ENCODE data around the gene DDC. TPM values are rescaled to one million over a fixed set of nuclear protein-coding genes. Genes with fewer than 3 reads are reported as not detected.

DDC gene
- polyA plus RNA-seq, 2 of the 4 experiments (the other 2 are of a cell fraction), result 1.3 to 2.8 TPM

GRCh38 chr7:50422858-50423257 is 142.3 kb downstream of the DDC start:
- FAIRE-seq (no peak), DNase-seq (ENCODE audit: low read depth in 1 of 2, low spot score in 1 of 2) (no peak), ATAC-seq (no peak)
- TF ChIP-seq KDM5A (IDR thresholded peaks at IDR 0.05) (no peak), ESRRA (IDR thresholded peaks at IDR 0.05; ENCODE audit: borderline replicate concordance, low read length) (no peak), SMC3 (IDR thresholded peaks at IDR 0.05) (no peak), HOXA7 (CRISPR knock-in tag; IDR thresholded peaks at IDR 0.05) (no peak), RFX5 (IDR thresholded peaks at IDR 0.05) (no peak), E2F6 (IDR thresholded peaks at IDR 0.05; ENCODE audit: borderline replicate concordance, low read depth) (no peak), MAX (IDR thresholded peaks at IDR 0.05) (no peak), BHLHE40 (IDR thresholded peaks at IDR 0.05; ENCODE audit: low read depth, low read length) (no peak), KDM1A (IDR thresholded peaks at IDR 0.05; ENCODE audit: low read depth) (no peak), RNF2 (IDR thresholded peaks at IDR 0.05; ENCODE audit: borderline replicate concordance, low read depth) (no peak), CBX2 (IDR thresholded peaks at IDR 0.05; ENCODE audit: borderline replicate concordance, low read depth) (no peak)
- TF ChIP-seq, protein P1, sequence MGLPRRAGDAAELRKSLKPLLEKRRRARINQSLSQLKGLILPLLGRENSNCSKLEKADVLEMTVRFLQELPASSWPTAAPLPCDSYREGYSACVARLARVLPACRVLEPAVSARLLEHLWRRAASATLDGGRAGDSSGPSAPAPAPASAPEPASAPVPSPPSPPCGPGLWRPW (IDR thresholded peaks at IDR 0.05), result no peak
- ChIA-PET POLR2A (no interaction called here), CTCF (interaction anchor here (0.9 to 1.2 kb wide), 5 partner anchors 10 to 738 kb away, joined by 3 to 4 read pairs (median 3); partner anchors contain the start of gene ZPBP)
- WGBS (ENCODE audit: missing lambda C conversion rate), result 54% methylated on average over 6 of the region's 6 CpGs
- no peaks in the 10 kb centered on the region for H3K4me1 ChIP-seq
- H3K4me3 ChIP-seq, result no peak overlapping the region
- H3K9me3 ChIP-seq, result no peaks in the 10 kb centered on the region
- H3K4me2 ChIP-seq, result no peak overlapping the region
- H3K27ac ChIP-seq, result no peak overlapping the region

DNA sequence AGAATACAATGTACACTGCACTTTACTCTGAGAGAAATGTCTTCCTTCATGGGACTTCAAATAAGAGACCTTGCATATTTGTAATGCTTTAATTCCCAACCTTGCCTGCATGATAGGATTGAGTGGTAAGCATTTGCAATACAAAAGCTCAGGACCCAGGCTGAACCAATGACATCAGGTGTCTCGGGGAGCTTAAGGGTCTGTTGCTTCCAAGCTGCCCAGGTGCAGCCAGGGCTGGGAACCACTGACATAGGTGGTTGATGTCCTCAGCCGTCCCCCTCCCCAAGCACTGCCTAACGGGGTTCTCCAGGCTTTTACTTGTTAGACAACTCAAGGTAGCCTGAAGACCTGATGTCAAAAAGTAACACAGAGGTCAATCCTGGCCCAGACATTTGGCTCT is 144.2 kb downstream of the DDC start:
- Histone ChIP-seq H3K4me1 (no peaks in the 10 kb centered on the region), H3K27ac (no peak overlapping the region), H3K4me3 (no peak overlapping the region), H3K9me3 (no peaks in the 10 kb centered on the region), H3K4me2 (no peak overlapping the region)
- DNase-seq (ENCODE audit: low read depth in 1 of 2, low spot score in 1 of 2) (no peak), ATAC-seq (no peak), FAIRE-seq (no peak)
- ChIA-PET POLR2A (no interaction called here), CTCF (interaction anchor here (0.6 to 1.3 kb wide), 4 partner anchors 17 to 945 kb away, joined by 3 read pairs; no protein-coding TSS in a partner anchor)
- no peak for TF ChIP-seq RCOR1 (IDR thresholded peaks at IDR 0.05; ENCODE audit: low read depth, low read length)
- WGBS (ENCODE audit: missing lambda C conversion rate), result 38% methylated on average over 3 of the region's 3 CpGs

GRCh38 chr7:50418526-50419290 is 146.5 kb downstream of the DDC start:
- H3K4me3 ChIP-seq, result no peak overlapping the region
- WGBS (ENCODE audit: missing lambda C conversion rate), result 66% methylated on average over 11 of the region's 14 CpGs
- H3K4me1 ChIP-seq, result no peaks in the 10 kb centered on the region
- no peak overlapping the region for H3K4me2 ChIP-seq
- DNase-seq (ENCODE audit: low read depth in 1 of 2, low spot score in 1 of 2), result no peak
- no peaks in the 10 kb centered on the region for H3K9me3 ChIP-seq
- ATAC-seq, result peak in 1 of 2 experiments; percentile 12; a peak in 1 of 6 replicates
- ChIA-PET CTCF (interaction anchor here (0.6 to 4.3 kb wide), 33 partner anchors 9 to 742 kb away, joined by 3 to 35 read pairs (median 4); partner anchors contain the start of gene ZPBP), POLR2A (no interaction called here)
- FAIRE-seq, result no peak
- TF ChIP-seq FOXS1 (CRISPR knock-in tag; IDR thresholded peaks at IDR 0.05), result no peak
- no peak for TF ChIP-seq RAD21 (conservative IDR thresholded peaks at IDR 0.05 in 1 of 2, IDR thresholded peaks at IDR 0.05 in 1 of 2)
- TF ChIP-seq MAX (IDR thresholded peaks at IDR 0.05), result no peak
- TF ChIP-seq EP300 (IDR thresholded peaks at IDR 0.05), result no peak
- TF ChIP-seq GATA3 (IDR thresholded peaks at IDR 0.05; ENCODE audit: borderline replicate concordance), result no peak
- no peak for TF ChIP-seq ZC3H11A (IDR thresholded peaks at IDR 0.05)
- no peak for TF ChIP-seq CBX8 (IDR thresholded peaks at IDR 0.05)
- TF ChIP-seq, protein P1 (IDR thresholded peaks at IDR 0.05), result no peak
- no peak for TF ChIP-seq MYC (IDR thresholded peaks at IDR 0.05; ENCODE audit: borderline replicate concordance, low read length)
- TF ChIP-seq KDM5A (IDR thresholded peaks at IDR 0.05), result no peak
- no peak for TF ChIP-seq CHD2 (IDR thresholded peaks at IDR 0.05; ENCODE audit: low read length, partially characterized antibody)
- no peak for TF ChIP-seq ZFP36 (IDR thresholded peaks at IDR 0.05; ENCODE audit: borderline replicate concordance, partially characterized antibody)
- no peak overlapping the region for H3K27ac ChIP-seq
